Fibroblast of skin of abdomen (primary cell): ENCODE measurements around the gene UNCX. TPM values are rescaled to one million over a fixed set of nuclear protein-coding genes. Genes with fewer than 3 reads are reported as not detected.
A peak's percentile ranks its signal among the peaks of the same experiment; 100 is the strongest.
"Not testable (repeated sequence)": the region's sequence is repeated elsewhere in the genome, so short reads cannot be mapped to it uniquely, and the experiment has no call there.

Experiments used
- DNase-seq: peaks from one replicate; pipeline ENCODE4 v3.0.0-alpha.2; 2013
- polyA plus RNA-seq, 2 experiments: library from polyadenylated mRNA; unstranded; fragments of 120-200 nt; gene quantifications; one replicate each; pipeline ENCODE4 v1.2.1, GENCODE V29; 2013; ENCODE audit not compliant: insufficient read length in 2 of 2

UNCX gene
- polyA plus RNA-seq (2013, experiment 1 of 2; ENCODE audit: insufficient read length), result not detected
- polyA plus RNA-seq (2013, experiment 2 of 2; ENCODE audit: insufficient read length), result not detected

- no peak for DNase-seq
Observed at GRCh38 chr7:1232623-1233332, at the start of gene UNCX. Gene UNCX, plus strand, starts transcription at chr7:1232872. Its CDS starts 146 bp downstream, at chr7:1233018.

GRCh38 chr7:1187127-1187526 is 45.5 kb upstream of the UNCX start:
- no peak for DNase-seq

GRCh38 chr7:1188720-1189294 is 43.9 kb upstream of the UNCX start:
- no peak for DNase-seq

- no peak for DNase-seq
Observed at GRCh38 chr7:1189986-1190772, 42.5 kb upstream of the UNCX start.

GRCh38 chr7:1192171-1192676 is 40.4 kb upstream of the UNCX start:
- peak; percentile 56 for DNase-seq

- peak; percentile 25 for DNase-seq
Observed at GRCh38 chr7:1193593-1194424, 38.9 kb upstream of the UNCX start.

- DNase-seq, result not testable (repeated sequence)
Observed at GRCh38 chr7:1196441-1196840, 36.2 kb upstream of the UNCX start.

GRCh38 chr7:1196950-1197349 is 35.7 kb upstream of the UNCX start:
- no peak for DNase-seq

- peak; percentile 75 for DNase-seq
Observed at GRCh38 chr7:1197997-1198625, 34.6 kb upstream of the UNCX start.

GRCh38 chr7:1200045-1200444 is 32.6 kb upstream of the UNCX start:
- DNase-seq, result peak; percentile 27

- DNase-seq, result no peak
Observed at GRCh38 chr7:1201916-1202315, 30.8 kb upstream of the UNCX start.

- not testable (repeated sequence) for DNase-seq
Observed at GRCh38 chr7:1202914-1203313, 29.8 kb upstream of the UNCX start.

- no peak for DNase-seq
Observed at GRCh38 chr7:1204460-1205140, 28.1 kb upstream of the UNCX start.

- not testable (repeated sequence) for DNase-seq
Observed at GRCh38 chr7:1205742-1206141, 26.9 kb upstream of the UNCX start.

GRCh38 chr7:1209097-1209496 is 23.6 kb upstream of the UNCX start:
- no peak for DNase-seq

GRCh38 chr7:1210321-1210978 is 22.2 kb upstream of the UNCX start:
- no peak for DNase-seq

- DNase-seq, result no peak
Observed at GRCh38 chr7:1210979-1211608, 21.6 kb upstream of the UNCX start.

- DNase-seq, result no peak
Observed at GRCh38 chr7:1211611-1212010, 21.1 kb upstream of the UNCX start.

GRCh38 chr7:1212025-1212424 is 20.6 kb upstream of the UNCX start:
- not testable (repeated sequence) for DNase-seq

GRCh38 chr7:1214516-1214915 is 18.2 kb upstream of the UNCX start:
- no peak for DNase-seq
